Activated CD4-positive, alpha-beta T cell treated with anti-CD3 and anti-CD28 coated beads, Interleukin-2, amount 50 U/mL, for 16 hours (primary cell): Measurements from ENCODE around the gene POC5.

ENCODE experiments used
- DNase-seq: peaks from one replicate; pipeline ENCODE4 v3.0.0-alpha.2; 2020

Gene POC5

DNA sequence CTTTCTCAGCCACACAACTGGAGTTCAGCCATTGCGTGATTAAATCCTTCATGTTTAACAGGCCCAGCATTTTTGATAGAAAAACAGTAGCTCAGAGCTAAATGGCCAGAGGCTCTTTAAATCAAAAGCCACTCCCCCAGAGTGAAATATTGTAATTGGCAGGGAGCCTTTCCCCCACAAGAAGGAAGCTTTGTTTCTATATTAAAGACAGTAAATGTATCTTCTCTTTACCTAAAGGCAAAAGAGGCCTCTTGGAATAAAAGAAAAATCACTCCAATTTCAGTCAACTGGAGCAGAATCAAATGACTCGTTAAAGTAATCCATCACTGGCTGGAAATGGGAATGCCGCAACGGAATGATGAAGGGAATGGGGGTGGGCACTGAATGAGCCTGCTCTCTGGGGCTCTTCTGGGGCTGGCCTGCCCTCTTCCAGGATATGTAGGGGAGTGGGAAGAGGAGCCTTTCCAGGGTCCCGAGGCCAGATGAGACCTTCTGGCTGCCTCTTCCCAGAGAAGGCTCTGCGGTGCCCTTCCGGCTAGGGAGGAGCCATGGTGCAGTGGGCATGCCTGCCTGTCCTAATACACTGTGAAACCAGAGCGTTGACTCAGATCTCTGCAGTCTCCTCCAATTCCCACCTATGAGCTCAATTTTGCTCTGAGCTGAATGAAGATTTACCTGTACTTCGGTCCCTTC is 60.8 kb downstream of the POC5 start:
- no peak for DNase-seq

DNA sequence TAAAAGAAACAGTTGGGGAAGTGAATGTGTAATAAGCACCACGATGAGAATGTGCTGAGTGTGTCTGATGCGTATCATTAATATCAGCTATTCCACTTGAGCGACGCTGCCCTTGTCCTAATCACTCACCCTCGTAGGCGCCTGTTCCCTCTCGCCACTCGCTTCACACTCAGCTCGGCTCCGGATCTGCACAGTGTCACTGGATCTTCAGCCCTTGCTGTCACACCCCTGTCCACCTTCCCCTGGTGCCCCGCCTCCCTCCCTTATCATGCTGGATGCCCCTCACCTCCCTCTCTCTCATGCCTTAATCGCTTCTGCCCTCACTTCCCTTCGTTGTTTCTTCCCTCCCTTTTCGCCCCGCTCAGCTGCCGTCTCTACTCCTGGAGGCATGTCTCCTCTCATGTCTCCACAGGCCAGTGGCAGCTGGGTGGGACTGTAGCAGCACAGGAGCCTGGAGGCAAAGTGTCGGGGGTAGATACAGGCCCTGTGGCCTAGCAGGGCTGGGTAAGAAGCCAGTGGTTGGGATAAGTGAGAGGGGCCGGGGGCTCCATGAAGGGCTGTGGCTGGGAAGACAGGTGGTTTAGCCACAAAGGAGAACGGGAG is 62.4 kb downstream of the POC5 start:
- DNase-seq: no peak

DNA sequence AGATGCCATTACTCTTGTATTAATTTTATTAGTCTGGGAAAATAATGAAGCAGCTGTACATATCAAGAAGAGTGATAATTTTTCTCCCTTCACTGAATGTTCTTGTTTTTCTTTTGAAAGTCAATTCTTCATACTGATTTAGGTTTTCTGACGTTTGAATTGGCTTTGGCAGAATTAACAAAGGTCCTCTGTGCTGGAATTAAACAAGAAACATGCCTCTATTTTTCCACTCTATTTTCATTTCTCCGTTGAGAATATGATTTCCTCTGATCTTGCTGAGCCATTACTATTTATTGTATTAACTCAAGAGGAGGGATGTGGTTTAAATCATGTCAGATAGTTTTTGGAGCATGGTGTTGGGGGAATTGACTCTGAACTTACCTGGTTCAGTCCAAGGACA is 63.7 kb downstream of the POC5 start:
- no peak for DNase-seq

DNA sequence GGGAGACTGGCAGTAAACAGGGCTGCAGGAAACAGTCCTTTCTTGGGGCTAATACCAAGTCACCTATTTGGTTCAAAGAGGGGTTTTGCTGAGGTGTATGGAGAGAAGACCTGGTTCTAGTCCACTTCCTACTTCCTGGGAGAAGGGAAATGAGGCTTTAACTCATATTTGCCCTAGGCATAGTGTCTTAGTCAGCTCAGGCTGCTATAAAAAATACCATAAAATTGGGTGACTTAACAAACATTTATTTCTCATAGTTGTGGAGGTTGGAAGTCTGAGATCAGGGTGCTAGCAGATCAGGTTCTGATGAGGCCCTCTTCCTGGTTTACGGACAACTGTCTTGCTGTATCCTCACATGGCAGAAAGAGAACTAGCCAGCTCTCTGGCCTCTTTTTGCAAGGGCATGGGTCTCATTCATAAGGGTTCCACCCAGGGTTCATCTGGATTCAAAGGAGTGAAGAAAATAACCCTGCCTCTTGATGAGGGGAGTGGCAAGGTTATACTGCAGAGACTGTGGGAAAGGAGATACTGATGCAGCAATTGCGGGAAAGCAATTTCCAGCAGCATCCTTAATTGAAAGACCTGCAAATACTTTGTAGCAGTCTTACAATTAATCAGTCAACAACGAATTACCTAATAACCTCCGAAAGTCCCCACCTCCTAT is 65.5 kb downstream of the POC5 start:
- no peak for DNase-seq

DNA sequence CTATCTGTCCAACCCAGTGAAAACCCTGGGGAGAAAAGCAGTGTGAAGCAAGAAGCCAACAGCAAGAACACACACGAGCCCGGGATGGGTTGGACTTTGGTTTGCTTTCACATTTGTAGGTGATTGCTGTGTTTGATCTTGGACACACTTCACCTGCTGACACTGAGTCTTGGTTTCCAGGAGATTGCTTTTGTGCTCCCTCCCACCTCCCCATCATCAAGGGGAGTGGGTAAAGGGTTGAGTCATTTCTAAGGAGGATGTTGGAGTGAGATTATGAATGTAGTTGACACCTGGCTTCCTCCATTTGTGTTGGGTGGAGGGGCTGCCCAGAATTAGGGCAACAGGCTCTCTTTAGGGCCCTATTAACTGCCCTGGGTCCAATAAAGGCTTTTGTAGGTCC is 68.5 kb downstream of the POC5 start:
- peak; percentile 39 for DNase-seq

DNA sequence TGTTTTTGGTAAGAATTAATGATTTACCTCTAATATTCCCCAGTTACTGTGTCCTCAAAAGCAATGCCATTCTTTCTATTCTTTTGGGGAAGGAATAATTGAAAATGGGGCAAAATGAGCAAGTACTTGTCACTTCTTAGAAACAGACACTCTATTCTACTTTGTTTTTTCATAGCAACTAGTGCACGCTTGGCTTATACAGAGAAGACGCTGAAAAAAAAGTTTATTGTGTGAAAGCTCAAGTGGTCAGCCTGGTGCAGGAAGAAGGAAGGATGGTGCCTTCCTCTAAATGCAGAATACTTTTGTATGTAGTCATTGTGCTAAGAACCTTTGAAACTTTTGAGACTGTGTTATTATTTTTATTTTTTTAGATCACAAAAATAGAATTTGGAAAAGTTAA is 76.4 kb downstream of the POC5 start:
- no peak for DNase-seq

DNA sequence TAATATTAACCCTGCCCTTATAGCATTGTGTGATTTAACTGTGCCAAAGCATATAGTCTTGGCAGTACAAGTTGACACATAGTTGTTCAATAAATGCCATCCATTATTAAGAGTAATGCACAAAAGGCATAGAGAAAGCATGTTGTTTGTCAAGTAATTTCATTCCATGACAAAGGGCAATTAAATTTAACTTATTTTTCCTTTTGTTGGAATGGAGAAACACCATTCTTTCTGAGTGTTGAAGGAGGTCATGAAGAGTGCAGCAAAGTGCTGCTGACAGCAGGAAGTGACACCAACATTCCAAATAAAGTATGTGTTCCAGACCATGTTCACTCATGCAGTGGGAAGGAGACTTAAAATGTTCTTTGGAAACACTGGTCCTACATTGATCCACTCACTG is 76.8 kb downstream of the POC5 start:
- DNase-seq: no peak

DNA sequence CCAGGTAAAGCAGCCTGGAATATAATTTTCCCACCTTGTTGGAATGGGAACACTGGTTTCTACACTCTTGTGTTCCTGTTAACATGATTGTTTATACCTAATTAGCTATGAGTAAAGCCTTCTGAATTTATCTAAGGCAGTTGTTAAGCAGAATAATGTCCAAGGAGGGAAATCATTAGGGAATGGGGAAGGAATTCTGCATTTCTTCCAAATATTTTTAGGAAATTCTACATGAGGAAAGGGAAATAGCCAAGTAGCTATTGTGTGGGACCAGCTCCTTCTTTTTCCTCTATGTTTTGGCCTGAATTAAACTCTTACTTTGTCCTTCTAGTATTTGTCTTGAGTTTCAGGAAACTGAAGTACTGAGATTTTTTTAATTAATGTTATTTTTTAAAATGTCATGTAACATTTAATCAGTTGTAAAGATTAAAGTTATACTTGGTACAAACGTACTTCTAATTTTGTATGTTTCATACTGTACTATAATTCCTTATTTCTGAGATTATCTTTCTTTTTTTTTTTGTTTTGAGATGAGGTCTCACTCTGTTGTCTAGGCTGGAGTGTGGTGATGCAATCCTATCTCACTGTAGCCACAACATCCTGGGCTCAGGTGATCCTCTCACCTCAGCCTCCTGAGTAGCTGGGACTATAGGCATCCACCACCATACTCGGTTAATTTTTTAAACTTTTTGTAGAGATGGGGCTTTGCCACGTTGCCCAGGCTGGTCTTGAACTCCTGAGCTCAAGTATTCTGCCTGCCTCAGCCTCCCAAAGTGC is 77.5 kb downstream of the POC5 start:
- DNase-seq: no peak

DNA sequence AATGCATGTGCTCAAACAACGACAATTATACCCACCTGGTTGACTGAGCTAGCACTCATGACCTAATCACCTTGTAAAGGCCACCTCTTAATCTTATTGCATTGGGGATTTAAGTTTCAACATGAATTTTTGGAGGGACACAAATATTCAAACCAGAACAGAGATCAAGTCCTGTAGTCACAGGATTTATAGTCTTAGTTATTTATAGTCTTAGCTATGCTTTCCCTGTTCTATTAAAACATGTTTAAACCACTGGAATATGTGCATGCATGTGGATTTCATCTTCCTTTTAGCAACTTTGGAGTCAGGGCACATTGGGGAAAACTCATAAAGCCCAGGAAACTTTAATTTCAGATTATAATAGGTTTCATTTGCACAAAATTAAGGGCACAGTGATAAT is 79.3 kb downstream of the POC5 start:
- DNase-seq: no peak

DNA sequence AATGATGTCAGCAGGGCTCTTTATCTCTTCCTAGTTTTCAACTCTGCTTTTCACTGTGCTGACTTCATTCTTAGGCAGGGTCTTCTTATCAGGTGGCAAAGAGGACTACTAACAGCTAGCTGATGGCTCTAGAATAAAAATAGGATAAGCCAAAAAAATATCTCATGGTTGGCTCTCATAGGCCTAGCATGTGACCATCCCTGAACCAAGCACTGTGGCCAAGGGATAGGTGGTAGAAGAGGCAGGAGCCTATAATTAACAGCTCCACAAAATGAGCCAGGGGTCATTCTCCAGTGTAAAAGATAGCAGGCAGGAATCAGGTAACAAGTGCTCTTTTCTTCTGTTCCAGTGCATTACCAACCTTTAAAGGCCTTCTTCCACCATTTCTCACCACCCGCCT is 84.9 kb downstream of the POC5 start:
- DNase-seq: no peak

DNA sequence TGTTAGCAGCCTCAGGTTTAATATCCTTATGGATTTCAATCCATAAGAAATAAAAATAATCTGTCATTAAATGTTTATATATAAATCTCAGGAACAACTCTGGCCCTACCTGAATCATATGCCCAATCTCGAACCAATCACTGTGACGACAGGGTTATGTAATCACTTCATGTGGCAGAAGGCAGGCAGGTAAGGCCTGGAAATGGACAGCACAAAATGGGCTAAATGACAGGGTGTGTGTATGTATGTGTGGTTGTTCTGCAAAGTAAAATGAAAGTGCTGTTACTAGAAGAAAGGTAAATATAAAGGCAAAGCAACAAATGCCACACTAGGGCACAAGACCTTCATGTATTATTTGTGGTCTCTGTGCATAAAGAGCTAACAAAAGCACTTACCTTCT is 86.4 kb downstream of the POC5 start:
- no peak for DNase-seq

DNA sequence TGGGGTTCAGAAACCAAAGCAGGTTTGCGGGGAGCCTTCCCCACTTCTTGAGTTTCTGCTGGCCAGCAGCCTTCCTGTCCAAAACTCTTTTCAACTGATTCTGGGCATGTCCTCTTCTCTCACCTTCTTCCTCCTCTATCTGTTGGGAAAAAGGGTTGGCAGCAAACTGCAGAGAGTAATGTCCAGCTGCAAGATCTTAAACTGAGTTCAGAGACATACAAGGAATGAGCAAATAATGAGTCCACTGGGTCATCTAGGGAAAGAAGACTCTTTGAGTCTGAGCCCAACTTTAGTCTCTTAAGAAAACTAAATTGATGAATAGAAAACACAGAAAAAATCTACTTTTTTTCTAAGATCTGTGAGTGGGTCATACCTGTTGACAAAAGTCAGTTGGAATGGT is 89.4 kb downstream of the POC5 start:
- DNase-seq: no peak

DNA sequence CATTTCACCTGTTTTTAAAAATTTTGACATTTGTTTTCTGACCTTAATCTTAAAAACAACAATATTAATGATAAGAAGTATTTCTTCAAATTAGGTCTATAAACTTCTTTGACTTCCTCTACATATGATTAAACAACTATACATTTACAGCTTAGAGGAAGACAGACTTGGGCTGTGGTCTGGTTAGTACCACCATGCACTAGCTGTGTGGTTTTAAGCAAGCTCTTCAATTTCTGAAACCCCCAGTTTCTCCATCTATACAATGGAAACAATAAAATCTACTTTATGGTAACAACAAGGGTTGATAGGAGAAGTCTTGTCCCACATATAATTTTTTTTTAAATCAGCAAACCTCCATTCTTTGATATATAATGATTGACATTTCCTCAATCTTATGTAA is 90.3 kb downstream of the POC5 start:
- no peak for DNase-seq
